HG02759 (cell line): ENCODE results near the gene FXYD2.
"Not testable (repeated sequence)": the region's sequence is repeated elsewhere in the genome, so short reads cannot be mapped to it uniquely, and the experiment has no call there.

Experiments
- ATAC-seq: cut with Tn5 transposase; IDR thresholded peaks from one replicate; pipeline ENCODE4 v1.9.1; 2021; ENCODE audit warnings: mild to moderate bottlenecking, moderate library complexity; ENCODE audit not compliant: unreplicated experiment

FXYD2 gene

DNA sequence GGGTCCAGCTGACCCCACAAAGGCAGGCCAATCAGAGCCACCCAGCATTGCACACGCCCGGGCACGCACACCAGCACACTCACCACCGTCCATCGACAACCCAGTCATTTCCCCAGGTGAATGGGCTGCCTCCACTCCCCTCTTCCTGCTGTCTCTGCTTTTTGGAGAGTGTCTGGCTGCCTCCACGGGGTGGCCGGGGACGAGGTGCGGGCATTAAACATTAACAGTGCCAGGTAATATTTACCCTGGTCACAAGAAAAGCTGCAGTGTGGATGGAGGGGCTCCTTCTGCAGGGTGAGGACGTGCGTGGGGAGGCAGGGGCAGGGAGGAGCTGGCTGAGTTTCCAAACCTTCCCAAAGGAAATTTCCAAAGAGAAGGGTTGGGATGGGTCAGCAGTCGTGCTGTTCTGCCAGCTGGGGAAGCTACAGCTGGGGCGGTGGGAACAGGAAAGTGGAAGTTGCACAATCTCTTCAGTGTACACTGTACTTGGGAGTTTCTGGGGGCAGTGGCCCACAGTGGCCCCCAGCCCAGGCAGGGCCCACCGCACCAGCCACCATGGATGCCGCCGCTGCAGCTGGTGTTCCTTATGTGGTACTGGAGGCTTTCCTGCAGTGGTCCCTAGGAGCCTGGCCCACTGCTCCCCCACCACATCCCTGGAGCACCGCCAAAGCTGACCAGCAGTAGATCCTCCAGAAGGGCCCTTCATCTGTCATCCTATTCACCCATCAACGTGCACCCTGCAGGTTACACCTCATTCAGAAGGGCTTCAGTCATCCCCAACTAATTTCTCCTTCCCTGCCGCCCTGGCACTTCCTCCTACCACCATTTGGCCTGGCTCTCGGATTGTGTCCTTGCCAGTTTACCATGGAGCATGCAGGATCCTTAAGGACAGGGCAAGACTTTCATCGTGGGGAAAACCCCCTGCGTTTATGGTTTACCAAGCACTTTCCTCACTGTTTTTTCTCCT lies at the start of gene FXYD2:
Gene FXYD2 (minus strand): TSS at position 174 of the 967 bp plus-strand sequence. CDS start 66 bp downstream, at position 108.
- no peak for ATAC-seq

DNA sequence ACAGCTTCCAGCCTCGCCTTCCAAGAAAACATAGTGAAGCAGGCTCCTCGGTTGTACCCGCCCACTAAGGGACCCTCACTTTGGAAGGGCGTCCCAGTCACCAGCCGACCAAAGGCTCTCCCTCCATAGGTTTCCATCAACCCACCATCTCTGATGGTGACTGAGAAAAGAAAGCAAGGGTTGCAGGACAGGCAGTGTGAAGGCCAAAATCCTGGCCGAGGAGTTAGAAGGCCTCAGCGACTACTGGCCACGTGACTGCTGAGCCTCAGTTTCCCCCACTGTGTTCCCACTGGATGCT lies 49.2 kb upstream of the FXYD2 start:
- ATAC-seq: no peak

DNA sequence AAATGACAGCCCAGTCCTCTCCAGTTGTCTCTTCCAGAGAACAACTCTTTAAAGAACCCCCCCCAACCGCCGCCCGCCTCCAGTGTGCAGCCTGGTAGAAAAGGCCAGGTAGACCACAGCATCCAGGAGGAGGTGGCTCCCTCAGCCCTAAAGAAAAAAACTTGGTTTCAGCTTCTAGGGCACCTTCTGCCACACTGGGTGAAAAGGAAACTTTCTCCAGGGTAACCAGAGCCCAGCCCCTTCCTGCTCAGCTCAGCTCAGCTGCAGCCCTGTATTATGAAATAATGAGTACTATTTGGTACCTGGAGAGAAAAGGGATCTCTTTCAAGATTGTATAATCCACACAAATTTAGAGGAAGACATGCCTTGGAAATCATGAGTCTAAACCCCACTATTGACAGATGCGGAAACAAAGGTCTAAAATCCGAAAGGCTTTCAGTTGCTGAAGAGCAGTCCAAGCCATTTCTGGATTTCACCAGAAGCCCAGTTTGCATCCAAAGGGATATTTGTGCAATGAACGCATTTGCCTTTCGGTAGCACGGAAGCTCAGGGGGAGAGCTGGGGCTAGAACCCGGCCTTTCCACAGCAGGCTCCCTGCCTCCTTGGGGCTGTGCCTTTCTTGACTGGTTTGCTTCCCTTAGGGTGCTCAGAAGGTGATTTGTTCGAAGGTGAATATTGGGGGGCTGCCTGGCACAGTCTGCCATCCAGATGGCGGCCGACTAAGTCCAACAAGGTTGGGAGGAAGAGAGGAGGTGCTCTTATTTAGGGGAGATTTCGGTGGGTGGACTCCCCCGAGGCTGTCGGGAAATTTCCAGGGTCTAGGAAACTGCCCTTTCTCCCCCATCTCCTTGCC lies 48.7 kb upstream of the FXYD2 start:
- ATAC-seq: no peak

DNA sequence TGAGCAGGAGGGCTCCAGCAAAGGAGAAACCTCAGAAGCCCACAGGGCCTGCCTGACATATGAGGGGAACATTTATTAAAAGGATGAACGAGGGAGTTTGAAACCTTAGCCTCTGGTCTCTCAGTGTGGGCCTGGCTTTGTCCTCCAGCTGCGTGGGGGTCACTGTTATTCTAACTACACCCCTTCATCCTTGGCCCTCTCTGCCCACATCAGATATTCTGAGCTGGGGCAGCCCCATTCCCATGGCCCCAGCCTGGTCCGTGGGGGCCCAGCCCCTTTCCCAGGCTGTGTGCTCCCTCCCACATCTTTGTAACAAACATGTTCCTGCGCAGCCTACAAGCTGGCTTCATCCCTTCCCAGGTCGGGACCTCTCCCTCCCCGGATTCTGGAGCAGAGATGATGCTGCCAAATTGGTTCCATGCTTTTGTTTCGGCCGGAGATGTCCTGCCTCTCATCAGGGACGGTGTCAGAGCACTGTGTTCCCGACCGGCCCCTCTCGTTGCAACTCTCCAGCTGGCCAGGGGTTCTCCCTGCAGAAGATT lies 47.9 kb upstream of the FXYD2 start:
- no peak for ATAC-seq

DNA sequence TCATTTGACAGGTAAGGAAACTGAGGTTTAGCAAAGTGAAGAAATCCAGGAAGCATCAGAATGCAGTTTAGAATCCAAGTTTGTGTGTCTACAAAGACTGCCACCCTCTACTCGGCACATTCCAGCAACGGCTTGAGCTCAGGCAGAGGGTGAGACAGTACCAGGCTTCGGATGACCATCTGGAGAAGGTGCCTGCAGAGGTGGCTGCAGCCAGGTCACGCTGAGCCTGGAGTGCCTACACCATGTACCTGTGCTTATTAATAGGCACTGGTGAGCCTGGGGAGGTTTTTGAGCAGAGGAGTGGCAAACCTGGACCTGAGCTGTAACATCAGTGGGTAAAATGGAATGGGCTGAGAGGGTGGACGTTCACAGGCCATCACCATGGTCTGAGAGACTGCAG lies 47.2 kb upstream of the FXYD2 start:
- no peak for ATAC-seq

DNA sequence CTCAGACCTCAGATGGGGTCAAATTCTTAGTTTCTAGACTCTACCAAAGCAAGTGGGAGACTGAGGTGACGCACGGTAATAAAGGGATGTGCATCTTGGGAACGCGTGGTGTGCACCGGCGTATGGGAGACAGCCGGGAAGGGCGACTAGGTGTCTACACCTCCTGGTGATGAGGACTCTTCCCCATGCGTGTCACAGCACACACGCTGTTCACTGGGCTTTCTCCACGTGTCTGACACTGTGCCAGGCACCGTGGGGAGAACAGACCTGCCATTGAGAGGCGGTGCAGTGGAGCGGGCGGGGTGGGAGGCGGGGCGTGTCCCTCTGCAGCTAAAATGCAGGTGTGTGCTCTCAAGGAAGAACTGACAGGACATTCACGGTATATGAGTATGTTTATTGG lies 46.6 kb upstream of the FXYD2 start:
- ATAC-seq: no peak

DNA sequence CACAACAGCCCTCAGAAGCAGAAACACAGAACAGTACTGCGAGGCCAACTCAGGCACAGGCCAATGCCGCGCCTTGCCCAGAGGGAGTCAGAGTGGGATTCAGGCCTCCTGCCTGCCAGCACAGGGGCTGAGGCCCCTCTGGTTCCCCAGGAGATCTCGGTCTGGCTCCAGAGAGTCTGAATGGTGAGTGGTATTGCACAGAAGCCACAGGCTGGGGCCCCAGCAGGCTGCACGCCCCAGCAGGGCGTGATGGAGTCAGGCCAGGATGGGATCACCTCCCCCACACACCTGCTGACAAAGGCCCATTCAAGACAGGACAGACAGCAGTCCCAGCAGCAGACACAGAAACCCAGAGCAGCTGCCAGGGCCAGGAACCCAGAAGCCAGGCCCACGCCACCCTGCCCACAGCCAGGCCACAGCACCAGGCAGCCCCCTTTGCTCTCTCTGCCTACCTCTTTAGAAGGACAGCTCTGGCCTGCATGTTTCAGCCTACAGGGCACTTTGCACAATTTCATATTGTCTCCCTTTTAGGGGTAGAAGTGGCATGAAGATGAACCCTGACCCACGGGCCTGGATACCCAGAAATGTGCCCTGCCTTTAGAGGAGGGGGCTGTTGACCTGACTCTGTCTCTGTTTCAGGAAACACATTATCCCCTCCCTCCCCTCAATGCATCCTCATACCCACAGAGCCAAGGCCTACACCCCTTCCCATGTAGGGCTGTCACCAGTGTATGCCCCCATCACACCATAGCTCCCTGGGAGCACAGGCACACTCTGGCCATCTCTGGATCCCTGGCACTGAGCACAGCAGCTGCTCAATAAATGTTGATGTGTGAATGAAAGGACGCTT lies 45.8 kb upstream of the FXYD2 start:
- no peak for ATAC-seq

DNA sequence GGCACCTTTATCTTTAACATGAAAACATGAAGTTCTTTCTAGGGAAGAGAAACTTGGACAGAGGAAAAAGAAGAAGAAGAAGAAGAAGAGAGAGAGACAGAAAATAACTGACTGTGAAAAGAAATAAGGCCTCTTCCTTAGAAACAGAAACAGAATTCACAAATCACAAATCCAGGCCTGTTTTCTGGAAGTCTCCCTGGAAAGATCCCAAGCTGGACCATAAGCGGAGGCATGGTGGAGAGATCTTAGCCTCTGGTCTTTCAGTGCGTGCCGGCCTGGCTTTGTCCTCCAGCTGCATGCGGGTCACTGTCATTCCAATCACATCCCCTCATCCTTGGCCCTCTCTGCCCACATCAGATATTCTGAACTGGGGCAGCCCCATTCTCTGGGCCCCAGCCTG lies 45.1 kb upstream of the FXYD2 start:
- ATAC-seq: no peak

DNA sequence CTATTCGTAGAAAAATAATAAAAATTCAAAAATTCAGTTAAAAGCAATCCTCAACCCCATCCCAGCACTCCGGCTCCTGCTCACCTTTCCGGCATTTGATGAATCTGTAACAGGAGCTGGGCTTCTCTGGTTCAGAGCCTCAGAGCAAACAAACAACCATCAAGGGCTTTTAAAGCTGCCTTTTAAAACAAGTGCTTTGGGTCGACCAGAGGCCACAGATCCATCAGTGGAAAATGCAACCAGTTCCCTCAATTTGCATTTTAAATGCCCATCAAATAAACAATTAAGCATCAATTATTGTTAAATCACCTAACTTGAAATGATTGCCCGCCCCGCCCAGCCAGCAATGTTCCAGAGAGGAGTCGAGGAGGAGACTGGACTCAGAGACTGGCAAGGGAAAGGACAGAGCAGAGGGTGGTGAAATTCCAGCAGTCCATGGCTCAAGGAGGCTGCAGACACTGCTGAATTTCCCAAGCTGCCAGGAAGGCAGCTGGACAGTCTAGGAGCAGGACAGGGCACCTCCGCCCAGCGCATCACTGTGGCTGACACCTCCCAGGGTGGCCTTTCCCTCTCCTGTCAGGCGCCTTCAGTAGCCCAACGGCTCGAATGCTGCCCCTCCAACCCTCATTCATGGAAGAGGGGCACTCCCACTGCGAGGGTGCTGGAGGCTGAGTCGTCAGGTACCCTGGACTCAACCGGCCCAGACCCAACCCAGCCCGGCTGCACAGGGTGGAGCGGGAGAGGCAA lies 44.4 kb upstream of the FXYD2 start:
- no peak for ATAC-seq

DNA sequence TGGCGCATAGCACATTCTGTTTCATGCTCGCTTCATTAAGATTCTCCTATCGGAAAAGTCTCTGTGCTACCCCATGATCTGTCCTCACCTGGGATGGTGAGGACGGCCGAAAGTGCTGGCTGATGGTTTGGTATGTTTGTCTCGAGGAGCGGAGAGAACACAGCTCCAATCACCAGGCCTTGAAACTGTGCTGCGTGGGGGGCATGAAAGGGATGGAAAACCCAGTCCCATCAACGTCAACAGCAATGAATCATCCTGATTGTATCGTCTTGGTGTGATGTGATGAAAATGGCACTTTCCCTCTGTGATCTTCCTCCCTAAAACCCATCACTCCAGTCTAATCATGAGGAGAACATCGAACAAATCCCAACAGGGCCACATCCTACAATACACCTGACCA lies 43.5 kb upstream of the FXYD2 start:
- no peak for ATAC-seq

DNA sequence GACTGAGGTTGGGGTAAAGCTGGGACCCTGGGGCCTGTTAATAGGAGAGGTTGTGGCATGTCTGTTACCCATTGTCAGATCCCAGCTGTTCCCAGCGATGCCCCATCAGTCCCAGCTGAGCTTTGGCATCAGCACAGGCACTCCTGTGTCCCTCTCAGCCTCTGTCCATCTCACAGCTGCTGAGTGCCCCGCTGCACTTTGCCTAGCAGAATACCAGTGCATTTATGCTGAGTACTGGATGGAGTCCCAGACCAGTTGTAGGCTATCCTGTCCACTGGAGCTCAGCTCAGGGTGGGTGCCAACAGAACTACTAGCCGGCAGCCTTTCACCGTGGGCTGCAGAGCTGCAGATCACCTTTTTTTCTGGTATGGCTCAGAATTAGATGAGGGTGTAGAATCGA lies 42.0 kb upstream of the FXYD2 start:
- no peak for ATAC-seq

DNA sequence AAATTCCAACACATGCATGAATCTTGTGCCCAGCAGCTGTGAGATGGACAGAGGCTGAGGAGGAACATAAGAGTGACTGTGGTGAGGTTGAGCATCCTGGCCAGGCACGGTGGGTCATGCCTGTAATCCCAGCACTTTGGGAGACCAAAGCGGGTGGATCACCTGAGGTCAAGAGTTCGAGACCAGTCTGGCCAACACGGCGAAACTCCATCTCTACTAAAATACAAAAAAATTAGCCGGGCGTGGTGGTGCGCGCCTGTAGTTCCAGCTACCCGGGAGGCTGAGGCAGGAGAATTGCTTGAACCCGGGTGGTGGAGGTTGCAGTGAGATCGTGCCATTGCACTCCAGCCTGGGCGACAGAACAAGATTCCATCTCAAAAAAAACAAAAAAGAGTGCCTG lies 41.0 kb upstream of the FXYD2 start:
- not testable (repeated sequence) for ATAC-seq

DNA sequence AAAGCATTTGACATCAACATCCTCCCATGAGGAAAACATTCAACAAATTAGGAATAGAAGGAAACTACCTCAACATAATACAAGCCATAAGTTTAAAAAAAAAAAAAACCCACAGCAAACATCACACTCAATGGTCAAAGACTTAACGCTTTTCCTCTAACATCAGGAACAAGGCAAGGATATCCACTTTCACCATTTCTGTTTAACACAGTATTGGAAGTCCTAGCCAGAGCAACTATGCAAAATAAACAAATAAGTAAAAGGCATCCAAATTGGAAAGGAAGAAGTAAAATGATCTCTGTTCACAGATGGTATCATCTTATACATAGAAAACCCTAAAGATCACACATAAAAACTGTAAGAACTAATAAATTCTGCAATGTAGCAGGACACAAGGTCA lies 38.8 kb upstream of the FXYD2 start:
- ATAC-seq: no peak

DNA sequence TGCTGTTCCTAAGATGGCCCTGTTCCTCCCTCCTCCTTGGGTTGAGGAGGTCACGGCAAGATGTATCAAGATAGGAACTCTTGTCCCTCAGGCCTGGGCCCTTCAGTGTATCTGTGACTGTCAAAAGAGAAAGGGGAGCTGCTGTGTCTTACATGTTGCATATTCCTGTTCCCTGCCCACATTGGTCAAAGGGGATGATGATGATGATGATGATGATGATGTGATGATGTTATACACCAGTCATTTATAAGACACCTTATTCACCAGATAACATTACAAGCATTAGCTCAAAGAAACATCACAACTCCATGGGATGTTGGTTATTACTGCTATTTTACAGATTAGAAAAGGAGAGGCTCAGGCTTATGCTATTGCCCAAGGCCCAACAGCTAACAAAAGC lies 38.2 kb upstream of the FXYD2 start:
- no peak for ATAC-seq

DNA sequence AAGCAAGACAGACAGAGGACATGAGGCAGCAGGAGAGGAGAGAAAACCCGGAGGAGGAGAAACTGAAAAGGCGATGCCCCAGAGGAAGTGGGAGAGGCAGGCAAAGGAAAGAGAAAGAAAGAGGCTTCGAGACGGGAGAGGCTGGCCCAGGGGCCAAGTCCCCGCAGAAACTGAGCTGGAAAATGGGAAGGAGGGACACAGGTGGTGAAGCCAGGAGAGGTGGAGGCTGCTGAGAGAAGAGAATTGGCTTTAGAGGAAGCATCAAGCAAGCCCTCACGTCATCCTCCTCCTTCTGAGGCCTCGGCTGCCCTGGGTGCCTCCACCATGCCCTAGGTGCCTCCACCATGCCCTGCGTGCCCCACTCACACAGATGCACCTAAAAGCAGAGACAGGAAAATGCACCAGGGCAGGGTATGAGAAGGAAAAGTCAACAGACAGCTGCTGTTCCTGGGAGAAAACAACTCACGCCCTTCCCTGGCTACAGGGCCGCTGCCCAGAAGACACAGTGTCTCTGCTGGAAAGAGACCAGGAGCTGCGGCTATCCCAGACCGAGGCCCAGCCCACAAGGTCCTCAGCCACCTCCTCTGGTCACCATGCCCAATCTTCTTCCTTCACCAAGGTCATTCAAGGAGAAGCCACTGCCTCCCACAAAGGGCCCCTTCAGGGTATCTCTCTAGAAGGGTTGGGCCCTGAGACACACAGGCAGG lies 37.6 kb upstream of the FXYD2 start:
- no peak for ATAC-seq

DNA sequence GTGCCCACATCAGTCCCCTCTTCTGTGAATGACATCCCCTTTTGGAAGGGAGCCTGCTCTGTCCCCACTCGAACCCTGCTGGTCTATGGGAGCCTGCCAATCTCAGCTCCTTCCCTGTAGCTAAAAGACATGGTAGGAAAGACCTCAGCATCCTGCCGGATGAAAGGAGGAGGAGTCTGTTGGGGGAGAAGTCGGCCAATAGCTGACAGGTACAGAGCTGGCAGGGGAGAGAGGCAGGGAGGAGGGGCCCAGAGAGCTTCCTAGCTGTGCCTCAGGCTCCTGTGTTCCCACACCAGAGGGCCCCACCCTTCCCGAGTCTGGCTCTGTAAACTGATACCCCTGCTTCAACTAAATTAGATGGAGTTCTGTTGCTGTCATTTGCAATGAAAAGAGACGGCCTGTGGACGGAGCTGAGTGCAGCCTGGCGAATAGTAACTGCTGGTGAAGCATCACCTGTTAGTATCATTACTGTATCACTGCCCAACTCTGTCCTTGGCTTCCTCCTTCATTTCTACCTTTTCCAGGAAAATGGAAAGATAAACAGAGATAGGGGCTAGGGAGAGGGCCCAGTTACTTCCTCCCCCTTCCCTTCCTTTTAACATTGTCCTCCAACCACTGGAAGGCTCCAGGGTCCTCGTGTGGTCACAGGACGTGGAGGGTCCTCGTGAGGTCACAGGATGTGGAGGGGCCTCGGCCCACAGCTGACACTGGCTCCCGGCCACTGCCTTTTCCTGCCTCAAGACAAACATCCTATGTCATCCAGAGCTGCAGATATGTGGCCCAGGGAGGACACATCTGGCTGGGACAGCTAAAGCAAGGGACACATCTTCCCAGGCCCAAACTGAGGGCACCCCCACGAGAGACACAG lies 36.8 kb upstream of the FXYD2 start:
- no peak for ATAC-seq

DNA sequence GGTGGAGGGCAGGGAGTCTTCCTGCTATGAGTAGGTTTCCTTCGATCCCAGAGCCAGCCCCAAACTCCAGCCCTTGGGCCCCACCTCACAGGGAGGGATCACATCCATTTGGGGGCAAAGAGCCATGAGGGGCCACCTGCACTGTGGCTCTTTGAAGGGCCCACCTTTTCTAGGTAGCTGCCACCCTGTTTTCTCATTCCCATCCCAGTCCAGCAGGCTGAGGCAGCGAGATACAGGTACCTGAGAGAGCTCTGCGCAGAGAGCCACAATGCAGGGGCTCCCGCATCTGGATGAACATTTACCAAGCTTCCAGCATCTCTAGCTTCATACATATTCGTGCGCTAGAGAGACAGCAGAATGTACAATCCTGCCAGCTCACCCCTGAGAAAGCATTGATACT lies 35.6 kb upstream of the FXYD2 start:
- ATAC-seq: no peak

DNA sequence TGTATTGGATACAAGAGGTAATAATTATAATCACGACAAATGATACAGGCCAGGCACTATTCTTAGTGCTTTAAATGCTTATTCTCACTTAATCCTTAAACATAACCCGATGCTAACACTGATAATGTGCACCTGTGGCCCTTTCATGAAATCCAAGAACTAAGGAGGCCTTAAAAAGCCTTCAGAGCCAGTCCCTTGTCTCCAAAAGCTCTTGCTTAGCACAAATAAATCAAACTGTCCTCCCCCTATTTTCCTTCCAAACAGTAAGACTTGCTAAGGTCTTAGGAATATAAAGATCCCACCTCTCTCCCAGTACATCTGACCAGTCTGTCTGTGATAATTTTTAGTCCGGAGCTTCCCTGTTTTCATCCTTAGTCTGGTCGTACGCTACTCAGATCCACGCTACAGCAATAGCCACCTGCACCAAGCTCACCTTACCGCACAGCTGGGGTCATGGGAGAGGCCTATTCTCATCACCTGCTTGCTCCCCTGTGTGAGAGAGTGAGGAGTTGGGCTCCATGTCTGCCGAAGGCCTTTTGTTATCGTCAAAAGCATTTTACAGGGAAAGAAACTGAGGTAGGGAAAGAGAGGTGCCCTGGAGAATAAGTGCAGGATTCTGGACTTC lies 35.1 kb upstream of the FXYD2 start:
- no peak for ATAC-seq
